Endothelial cell of umbilical vein (primary cell): ENCODE data around the gene ALOX5AP. TPM values are rescaled to one million over a fixed set of nuclear protein-coding genes. Genes with fewer than 3 reads are reported as not detected.

Experiments
- BruUV-seq: library from RNA; stranded (reverse); fragments of 400-500 nt; replicated peaks from 2 replicates; lab custom pipeline; 2021; lab: Mats Ljungman, UMichigan
- CTCF ChIA-PET: fragments of 300-600, 350-600 bp; sonication (Branson Sonifier 250); formaldehyde crosslinking; loops from one replicate; lab custom pipeline; 2021; ENCODE audit warnings: antibody characterized with exemption, inconsistent platforms; lab: Charles Lee
- POLR2A ChIA-PET: fragments of 300-600, 350-600 bp; sonication (Branson Sonifier 250); formaldehyde crosslinking; loops from one replicate; lab custom pipeline; 2021; ENCODE audit warnings: antibody characterized with exemption, inconsistent platforms; lab: Charles Lee
- DNase-seq: peaks from one replicate; pipeline ENCODE4 v3.0.0-alpha.2; 2011; ENCODE audit warnings: low read depth, low spot score
- FAIRE-seq: peaks from 2 replicates; lab custom pipeline; 2011; peaks lifted over from hg19 to GRCh38; lab: Jason Lieb, UNC
- H2AFZ ChIP-seq: 2 replicates; pipeline ENCODE4 v1.6.0; 2012; ENCODE audit warnings: low read depth, low read length, control low read depth, inconsistent platforms
- H3K27ac ChIP-seq: 2 replicates; pipeline ENCODE4 v1.5.1; 2011; ENCODE audit warnings: low read depth, mild to moderate bottlenecking, control low read depth, low read length, moderate library complexity; ENCODE audit not compliant: insufficient read depth
- H3K27me3 ChIP-seq, 2 experiments: 2 replicates each; pipeline versions ENCODE4 v1.6.0 to v1.6.1; 2011; ENCODE audit warnings: low read length in 2 of 2, mixed read lengths in 1 of 2; ENCODE audit not compliant: control insufficient read depth in 2 of 2, insufficient read depth in 2 of 2
- H3K36me3 ChIP-seq, 2 experiments: 2 replicates in 1 of 2; 3 replicates in 1 of 2; pipeline ENCODE4 v1.5.1; 2011; ENCODE audit warnings: low read length in 2 of 2, mild to moderate bottlenecking in 1 of 2, moderate library complexity in 1 of 2; ENCODE audit not compliant: control insufficient read depth in 2 of 2, insufficient read depth in 2 of 2; ENCODE audit errors: extremely low read depth in 1 of 2
- H3K4me1 ChIP-seq: 3 replicates; pipeline ENCODE4 v1.5.1; 2011; ENCODE audit warnings: mild to moderate bottlenecking, low read length; ENCODE audit not compliant: control insufficient read depth, insufficient read depth; ENCODE audit errors: extremely low read depth
- H3K4me2 ChIP-seq: 2 replicates; pipeline ENCODE4 v1.6.1; 2011; ENCODE audit warnings: low read length, control low read depth, mixed read lengths; ENCODE audit not compliant: insufficient read depth
- H3K4me3 ChIP-seq, 3 experiments: fragments of 200-600 bp in 1 of 3; sonication (generic), shearing (Covaris generic) in 1 of 3; replicated peaks in 1 of 3; 2 replicates each; pipeline ENCODE4 v1.5.1; 2011 to 2016; ENCODE audit warnings: control low read depth in 3 of 3, low read length in 3 of 3, mild to moderate bottlenecking in 2 of 3, inconsistent platforms in 1 of 3, low read depth in 1 of 3, moderate library complexity in 1 of 3; ENCODE audit not compliant: insufficient read depth in 1 of 3
- H3K79me2 ChIP-seq: 2 replicates; pipeline ENCODE4 v1.6.0; 2012; ENCODE audit warnings: low read length, inconsistent platforms; ENCODE audit not compliant: control insufficient read depth, insufficient read depth
- H3K9ac ChIP-seq: replicated peaks from 2 replicates; pipeline ENCODE3; 2011; ENCODE audit warnings: low read length, control low read depth; ENCODE audit not compliant: insufficient read depth; ENCODE audit errors: extremely low read depth
- H3K9me1 ChIP-seq: replicated peaks from 3 replicates; pipeline ENCODE4 v1.6.0; 2011; ENCODE audit warnings: mild to moderate bottlenecking, low read length; ENCODE audit not compliant: control insufficient read depth, insufficient read depth; ENCODE audit errors: extremely low read depth
- H3K9me3 ChIP-seq: replicated peaks from 2 replicates; pipeline ENCODE4 v1.5.1; 2012; ENCODE audit warnings: low read length, inconsistent platforms; ENCODE audit not compliant: control insufficient read depth, insufficient read depth
- H4K20me1 ChIP-seq: replicated peaks from 2 replicates; pipeline ENCODE3; 2011; ENCODE audit warnings: mild to moderate bottlenecking, low read length; ENCODE audit not compliant: control insufficient read depth, insufficient read depth; ENCODE audit errors: extremely low read depth
- EZH2 ChIP-seq: IDR thresholded peaks from 2 replicates; pipeline ENCODE4 v1.6.1; 2012; ENCODE audit warnings: borderline replicate concordance, low read depth, mild to moderate bottlenecking, moderate library complexity, low read length, inconsistent platforms; ENCODE audit not compliant: severe bottlenecking
- FOS ChIP-seq: IDR thresholded peaks from 2 replicates; pipeline ENCODE4 v1.6.1; 2011; ENCODE audit warnings: mild to moderate bottlenecking, low read length, moderate library complexity, borderline replicate concordance; ENCODE audit not compliant: insufficient read depth
- dilution Hi-C: fragments of 300-500 bp; cut with MboI; formaldehyde crosslinking; loops from one replicate; pipeline ENCODE4 v1.15.0; 2019; ENCODE audit warnings: low sequenced_read_pairs; ENCODE audit not compliant: extremely low pct_ligation_motif_present
- intact Hi-C: fragments of 100-400 bp; cut with micrococcal nuclease; formaldehyde crosslinking; loops from one replicate; pipeline ENCODE4 v1.10.0; 2022
- polyA plus RNA-seq, 4 experiments: library from polyadenylated mRNA; depleted of rRNA in 3 of 4; stranded (reverse) in 3 of 4; unstranded in 1 of 4; fragments of >200 nt; gene quantifications; 2 replicates each; pipeline versions ENCODE4 v1.2.1 to v1.2.3, GENCODE V29; 2011 to 2012; ENCODE audit warnings: missing spikeins in 1 of 4
- total RNA-seq: library from RNA; stranded (reverse); gene quantifications from 2 replicates; pipeline ENCODE4 v1.2.3, GENCODE V29; 2021
- TF ChIP-seq, protein P1 (sequence below), 2 donors: IDR thresholded peaks; 1 replicate in 1 of 2; 2 replicates in 1 of 2; pipeline ENCODE4 v1.5.1; 2011; ENCODE audit warnings: low read length in 2 of 2, mild to moderate bottlenecking in 2 of 2, moderate library complexity in 2 of 2, control low read depth in 1 of 2, inconsistent platforms in 1 of 2, low read depth in 1 of 2; ENCODE audit not compliant: insufficient read depth in 1 of 2; ENCODE audit errors: extremely low read depth in 1 of 2

Gene ALOX5AP
- total and polyA plus RNA-seq, 2 donors (not counting 3 experiments of a cell fraction or from before 2014, with no cell fraction given) = 1.8 TPM; not detected in 1

DNA sequence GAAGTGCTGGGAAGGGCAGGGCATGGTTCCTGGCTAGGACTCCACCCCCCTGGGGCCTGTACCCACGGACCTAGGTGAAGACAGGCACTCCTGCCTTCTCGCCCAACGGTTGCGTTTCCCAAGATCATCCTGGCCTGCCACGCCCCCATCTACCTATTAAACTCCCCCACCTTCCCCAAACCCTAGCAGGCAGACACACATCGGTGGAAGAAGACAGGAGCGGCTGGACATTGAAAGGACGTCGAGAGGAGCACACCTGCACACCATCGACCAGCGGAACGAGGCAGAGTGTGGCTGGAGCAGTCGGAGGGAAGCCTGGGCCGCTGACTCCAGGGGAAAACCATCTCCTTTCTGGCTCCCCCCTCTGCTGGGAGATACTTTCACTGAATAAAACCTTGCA lies 45.6 kb upstream of the ALOX5AP start:
- no peak overlapping the region for H3K4me3 ChIP-seq
- no peak for FAIRE-seq
- H3K4me1 ChIP-seq = no peaks in the 10 kb centered on the region
- H3K9me3 ChIP-seq = no peaks in the 10 kb centered on the region
- CTCF ChIA-PET = interaction anchor here (1.2 to 1.6 kb wide), 2 partner anchors 37 to 102 kb away, joined by 3 read pairs; no protein-coding TSS in a partner anchor
- no TSS peak for BruUV-seq
- intact Hi-C loops (no loop called here), dilution Hi-C loops (loop anchor here (25.0 kb wide), 1 partner anchor 98 kb away; no protein-coding TSS in a partner anchor)
- no peak for DNase-seq
- H3K4me2 ChIP-seq = no peak overlapping the region
- no peaks in the 10 kb centered on the region for H3K36me3 ChIP-seq
- H4K20me1 ChIP-seq = no peaks in the 10 kb centered on the region
- H3K27ac ChIP-seq = no peak overlapping the region
- TF ChIP-seq, protein P1, sequence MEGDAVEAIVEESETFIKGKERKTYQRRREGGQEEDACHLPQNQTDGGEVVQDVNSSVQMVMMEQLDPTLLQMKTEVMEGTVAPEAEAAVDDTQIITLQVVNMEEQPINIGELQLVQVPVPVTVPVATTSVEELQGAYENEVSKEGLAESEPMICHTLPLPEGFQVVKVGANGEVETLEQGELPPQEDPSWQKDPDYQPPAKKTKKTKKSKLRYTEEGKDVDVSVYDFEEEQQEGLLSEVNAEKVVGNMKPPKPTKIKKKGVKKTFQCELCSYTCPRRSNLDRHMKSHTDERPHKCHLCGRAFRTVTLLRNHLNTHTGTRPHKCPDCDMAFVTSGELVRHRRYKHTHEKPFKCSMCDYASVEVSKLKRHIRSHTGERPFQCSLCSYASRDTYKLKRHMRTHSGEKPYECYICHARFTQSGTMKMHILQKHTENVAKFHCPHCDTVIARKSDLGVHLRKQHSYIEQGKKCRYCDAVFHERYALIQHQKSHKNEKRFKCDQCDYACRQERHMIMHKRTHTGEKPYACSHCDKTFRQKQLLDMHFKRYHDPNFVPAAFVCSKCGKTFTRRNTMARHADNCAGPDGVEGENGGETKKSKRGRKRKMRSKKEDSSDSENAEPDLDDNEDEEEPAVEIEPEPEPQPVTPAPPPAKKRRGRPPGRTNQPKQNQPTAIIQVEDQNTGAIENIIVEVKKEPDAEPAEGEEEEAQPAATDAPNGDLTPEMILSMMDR (IDR thresholded peaks at IDR 0.05; ENCODE audit: extremely low read depth in 1 of 2, insufficient read depth in 1 of 2, low read depth in 1 of 2, low read length in 2 of 2) = no peak
- TF ChIP-seq EZH2 (no peak), FOS (no peak)
- POLR2A ChIA-PET = no interaction called here
- no peaks in the 10 kb centered on the region for H3K79me2 ChIP-seq
- H3K9me1 ChIP-seq = no peaks in the 10 kb centered on the region
- H2AFZ ChIP-seq = peak overlapping the region; percentile 65
- H3K9ac ChIP-seq = no peak overlapping the region
- H3K27me3 ChIP-seq = no peaks in the 10 kb centered on the region
